Body of pancreas (tissue), 4 donors: ENCODE measurements around the gene SLIT2.

Experiments used
- CTCF ChIP-seq, 7 experiments: fragments of 450-650 bp in 4 of 7; fragments of 200-600 bp in 3 of 7; sonication (generic) in 3 of 7; IDR thresholded peaks; one replicate each; pipeline ENCODE4 v1.5.1; 2016 to 2019; ENCODE audit warnings: antibody characterized with exemption in 7 of 7
- POLR2A ChIP-seq, 3 donors: fragments of 450-650 bp; IDR thresholded peaks; one replicate each; pipeline ENCODE4 v1.6.1; 2016; ENCODE audit warnings: antibody characterized with exemption in 3 of 3, mild to moderate bottlenecking in 2 of 3

GRCh38 chr4:20297783-20298182 is 46.1 kb downstream of the SLIT2 start:
- TF ChIP-seq CTCF (IDR thresholded peaks at IDR 0.05) (no peak), POLR2A (IDR thresholded peaks at IDR 0.05) (no peak)
